ENCODE results near the gene GRM3. TPM values are rescaled to one million over a fixed set of nuclear protein-coding genes. Genes with fewer than 3 reads are reported as not detected.
"Not testable (repeated sequence)": the region's sequence is repeated elsewhere in the genome, so short reads cannot be mapped to it uniquely, and the experiment has no call there.

Gene GRM3
- total RNA-seq, result not detected
- long read RNA-seq, partial matches to known transcripts, result 0 of 1 reads
- long read RNA-seq, other reads (novel, unspliced or antisense), result 1 of 1 reads

DNA sequence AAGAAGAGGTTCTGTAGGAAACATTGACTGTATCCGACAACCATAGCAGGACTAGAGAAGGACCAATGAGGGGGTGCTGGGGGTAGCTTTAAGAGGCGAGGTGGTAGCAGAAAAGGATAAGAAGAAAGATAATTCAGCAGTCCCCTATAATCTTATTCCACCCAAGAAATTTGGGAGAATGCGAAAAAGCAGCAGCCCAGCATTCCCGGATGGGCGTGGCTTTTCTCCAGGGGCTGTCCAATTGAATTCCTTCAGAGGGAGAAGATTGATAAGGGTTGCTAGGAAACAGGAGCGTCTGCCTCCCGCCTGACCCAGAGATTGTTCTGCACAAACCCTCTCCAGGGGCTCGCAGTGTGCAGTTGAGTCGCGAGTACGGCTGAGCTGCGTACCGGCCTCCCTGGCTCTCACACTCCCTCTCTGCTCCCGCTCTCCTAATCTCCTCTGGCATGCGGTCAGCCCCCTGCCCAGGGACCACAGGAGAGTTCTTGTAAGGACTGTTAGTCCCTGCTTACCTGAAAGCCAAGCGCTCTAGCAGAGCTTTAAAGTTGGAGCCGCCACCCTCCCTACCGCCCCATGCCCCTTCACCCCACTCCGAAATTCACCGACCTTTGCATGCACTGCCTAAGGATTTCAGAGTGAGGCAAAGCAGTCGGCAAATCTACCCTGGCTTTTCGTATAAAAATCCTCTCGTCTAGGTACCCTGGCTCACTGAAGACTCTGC lies at the start of gene GRM3:
Gene GRM3 (plus strand): TSS at position 349 of the 721 bp plus-strand sequence. CDS start 121,237 bp downstream, outside the sequence.
- DNase-seq, result no peak
- intact Hi-C loops (cut with DNase I, micrococcal nuclease), result no loop called here
- no peak for ATAC-seq

- intact Hi-C loops (cut with DNase I, micrococcal nuclease), result no loop called here
- DNase-seq (peak in 1 of 2 donors; percentile 28), ATAC-seq (no peak)
Measured at GRCh38 chr7:86598311-86598710, 45.4 kb upstream of the GRM3 start.

GRCh38 chr7:86598721-86599120 lies 45.0 kb upstream of the GRM3 start:
- DNase-seq (no peak), ATAC-seq (no peak)
- intact Hi-C loops (cut with DNase I, micrococcal nuclease), result no loop called here

DNA sequence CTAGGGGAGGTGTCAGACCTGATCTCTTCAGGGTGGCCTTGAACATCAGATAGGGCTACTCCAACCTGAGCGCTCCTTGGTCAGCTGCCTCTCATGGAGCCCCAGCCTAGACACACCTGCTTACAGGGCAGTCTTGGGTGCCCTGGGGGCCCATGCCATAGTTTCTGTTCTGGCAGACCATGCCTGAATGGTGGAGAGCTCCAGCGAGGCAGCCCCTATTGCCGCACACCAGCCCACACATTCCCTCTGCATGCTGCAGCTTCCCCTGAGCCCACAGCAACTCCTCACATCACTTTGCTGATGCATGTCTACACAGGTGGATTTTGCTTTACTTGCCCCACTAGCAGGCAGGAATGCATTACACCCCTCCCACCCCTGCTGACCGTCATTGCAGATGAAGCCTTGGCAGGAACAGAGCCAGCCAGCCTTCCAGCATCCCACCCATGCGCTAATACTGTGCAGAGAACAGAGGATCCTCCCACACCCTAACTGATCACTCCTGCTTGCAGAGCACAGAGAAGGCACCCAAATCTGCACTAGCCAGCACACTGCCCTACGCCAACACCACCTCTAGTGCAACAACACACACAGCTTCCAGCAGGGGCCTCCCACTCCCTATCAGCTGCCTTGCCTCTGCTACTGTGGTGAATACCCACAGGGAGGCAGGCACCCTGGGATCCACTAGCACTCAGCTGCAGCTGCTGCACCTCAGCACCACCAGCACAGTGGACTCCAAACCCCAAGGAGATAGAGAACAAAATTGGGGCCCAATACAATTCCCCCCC lies 43.0 kb upstream of the GRM3 start:
- DNase-seq (no peak), ATAC-seq (no peak)
- intact Hi-C loops (cut with DNase I, micrococcal nuclease), result no loop called here

- intact Hi-C loops (cut with DNase I, micrococcal nuclease); DNase-seq; ATAC-seq: not testable (repeated sequence)
Measured at GRCh38 chr7:86615711-86616110, 28.0 kb upstream of the GRM3 start.

- ATAC-seq (no peak), DNase-seq (no peak)
- intact Hi-C loops (cut with DNase I, micrococcal nuclease), result no loop called here
Measured at GRCh38 chr7:86644282-86645224, 844 bp downstream of the GRM3 start.

DNA sequence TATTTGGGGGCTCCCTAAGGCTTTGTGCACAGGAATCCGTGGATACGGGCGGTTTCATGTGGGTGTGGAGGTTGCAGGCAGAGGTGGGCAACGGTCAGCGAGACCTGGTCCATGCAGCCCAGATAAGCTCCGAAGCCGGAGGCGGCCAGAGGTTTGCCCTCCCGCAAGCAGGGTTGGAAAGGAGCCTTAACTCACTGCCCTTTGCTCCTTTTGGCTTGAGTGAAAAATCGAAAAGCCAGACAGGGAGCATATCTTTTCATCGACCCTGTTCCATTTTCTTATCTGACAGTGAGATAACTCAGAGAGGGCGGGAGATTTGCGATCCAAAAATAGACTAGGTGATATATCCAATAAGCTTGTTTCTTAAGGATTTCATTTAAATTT lies 1.5 kb downstream of the GRM3 start:
- no peak for ATAC-seq
- intact Hi-C loops (cut with DNase I, micrococcal nuclease), result no loop called here
- DNase-seq, result no peak

GRCh38 chr7:86645676-86646276 lies 2.1 kb downstream of the GRM3 start:
- ATAC-seq (no peak), DNase-seq (no peak)
- intact Hi-C loops (cut with DNase I, micrococcal nuclease), result no loop called here

DNA sequence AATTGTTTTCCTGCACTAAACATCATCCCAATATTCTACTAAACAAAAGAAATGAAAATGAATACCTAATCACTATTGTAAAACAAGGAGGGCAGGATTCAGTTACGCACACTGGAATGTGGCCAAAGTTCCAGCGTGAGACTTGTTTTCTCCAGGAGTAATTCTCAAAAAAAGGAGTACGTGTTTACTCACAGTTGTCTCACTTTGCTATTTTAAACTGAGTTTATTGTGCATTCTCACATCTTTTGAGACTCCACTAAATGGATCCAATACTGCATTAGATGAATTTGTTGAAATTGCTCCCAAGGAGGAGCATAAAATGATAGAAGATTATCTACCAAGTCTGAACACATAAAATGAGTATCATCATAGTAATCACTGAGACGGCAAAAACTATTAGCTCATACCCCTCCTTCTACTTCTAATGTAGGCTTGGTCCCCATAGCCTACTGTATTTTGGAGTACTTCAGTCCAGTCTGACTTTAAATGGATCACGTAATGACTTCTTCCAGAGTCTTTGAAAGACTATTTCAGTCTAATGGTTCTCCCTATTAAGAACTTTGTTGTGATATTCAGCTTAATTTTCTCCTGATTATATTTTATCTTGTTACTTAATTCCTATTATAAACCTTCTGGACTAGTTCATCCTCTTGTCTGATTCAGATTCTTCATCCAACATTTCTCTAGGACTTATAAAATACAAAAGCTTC lies 3.8 kb downstream of the GRM3 start:
- ATAC-seq (no peak), DNase-seq (no peak)
- intact Hi-C loops (cut with DNase I, micrococcal nuclease), result no loop called here

GRCh38 chr7:86648169-86648568 lies 4.5 kb downstream of the GRM3 start:
- intact Hi-C loops (cut with DNase I, micrococcal nuclease), result no loop called here
- DNase-seq (no peak), ATAC-seq (no peak)

DNA sequence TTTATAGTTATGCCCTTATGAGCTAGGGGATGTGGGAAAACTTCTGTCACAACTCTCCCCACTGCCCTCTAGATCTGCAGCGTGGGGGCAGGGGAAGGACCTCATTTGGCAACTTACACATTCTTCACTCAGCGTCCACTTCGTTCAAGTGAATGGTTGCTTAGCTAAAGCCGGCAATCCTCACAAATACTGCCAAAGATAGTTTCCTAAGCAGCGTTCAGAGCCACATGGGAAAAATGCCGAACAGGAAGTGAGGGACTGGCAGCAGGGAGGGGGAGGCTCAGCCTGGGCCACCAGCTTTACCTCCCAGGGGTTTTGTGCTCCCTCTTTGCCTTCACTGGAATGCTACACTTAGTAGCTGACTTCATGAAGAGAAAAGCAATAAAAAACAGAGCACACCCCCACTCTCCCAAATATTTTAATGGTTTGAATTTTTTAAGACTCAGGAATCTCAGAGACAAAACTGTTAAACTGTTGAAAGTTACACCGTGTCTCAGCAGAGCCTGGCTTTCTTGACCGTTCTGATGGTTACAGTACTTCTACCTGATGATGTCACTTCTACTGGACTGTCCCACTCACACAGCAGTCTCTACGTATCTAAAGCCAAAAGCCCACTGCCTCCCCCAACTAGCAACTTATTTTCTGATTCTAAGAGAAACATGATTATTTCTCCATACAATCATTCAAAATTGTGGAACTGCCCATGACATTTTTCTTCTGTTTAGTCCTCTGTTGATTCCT lies 10.4 kb downstream of the GRM3 start:
- intact Hi-C loops (cut with DNase I, micrococcal nuclease), result no loop called here
- DNase-seq (no peak), ATAC-seq (no peak)

DNA sequence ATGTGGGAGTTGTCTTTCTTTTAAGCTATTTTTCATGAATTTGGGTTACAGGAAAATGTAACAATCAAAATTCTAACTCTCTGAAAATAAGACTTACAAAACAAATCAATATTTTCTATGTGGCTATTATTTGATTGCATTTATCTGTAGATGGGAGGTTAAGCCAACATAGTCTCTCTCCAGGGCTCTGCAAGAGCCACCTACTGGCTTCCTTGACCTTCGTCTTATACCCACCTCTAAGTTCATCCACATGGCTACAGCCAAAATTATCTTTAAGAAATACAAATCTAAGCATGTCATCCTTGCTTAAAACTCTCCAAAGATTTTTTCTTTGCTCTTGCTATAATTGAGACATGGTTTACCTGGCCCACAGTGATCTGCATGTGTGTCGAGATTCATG lies 14.2 kb downstream of the GRM3 start:
- DNase-seq (no peak), ATAC-seq (no peak)
- intact Hi-C loops (cut with DNase I, micrococcal nuclease), result no loop called here

DNA sequence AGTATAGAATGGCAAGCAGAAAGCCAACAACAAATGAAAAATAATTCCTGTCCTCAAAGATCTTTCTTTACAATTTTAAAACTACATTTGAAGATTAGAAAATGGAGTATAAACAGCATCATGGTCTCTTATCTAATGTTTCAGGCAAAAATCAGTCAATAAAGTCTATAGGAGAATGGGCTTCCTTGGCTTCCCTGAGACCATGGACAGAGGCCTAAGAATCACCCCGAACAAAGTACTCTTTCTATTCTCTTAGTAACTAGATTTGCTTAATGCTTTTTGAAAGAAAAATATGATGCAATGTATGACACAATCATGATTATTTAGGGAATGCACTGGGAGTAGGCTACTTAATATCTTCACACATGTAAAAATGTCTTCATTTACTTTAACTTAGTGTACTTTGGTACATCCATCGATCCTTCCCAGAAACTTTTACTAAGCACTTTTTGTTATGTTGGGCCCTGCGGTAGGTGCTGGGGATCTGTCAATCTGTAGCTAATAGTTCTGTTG lies 17.3 kb downstream of the GRM3 start:
- DNase-seq (no peak), ATAC-seq (no peak)
- intact Hi-C loops (cut with DNase I, micrococcal nuclease), result no loop called here

DNA sequence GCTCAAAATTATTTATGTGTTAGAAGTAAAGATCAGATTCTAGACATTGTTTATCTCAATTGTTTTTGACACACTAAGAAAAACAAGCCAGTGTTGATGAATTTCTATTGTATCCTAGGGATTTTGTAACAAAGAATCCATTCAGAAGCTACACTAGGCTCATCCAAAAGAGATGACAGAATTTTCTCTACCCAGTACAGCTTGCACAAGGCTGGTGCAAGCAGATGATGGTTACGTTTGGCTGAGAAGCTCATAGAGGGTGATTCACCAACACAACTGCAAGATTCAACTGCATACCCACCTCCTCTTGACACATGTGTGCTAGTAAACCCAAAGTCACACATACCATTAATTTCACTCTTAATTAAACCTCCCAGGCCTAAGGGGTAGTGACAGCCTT lies 20.8 kb downstream of the GRM3 start:
- intact Hi-C loops (cut with DNase I, micrococcal nuclease), result no loop called here
- ATAC-seq, result no peak
- no peak for DNase-seq

GRCh38 chr7:86664991-86665390 lies 21.3 kb downstream of the GRM3 start:
- no peak for DNase-seq
- intact Hi-C loops (cut with DNase I, micrococcal nuclease), result no loop called here
- ATAC-seq, result no peak

- no peak for ATAC-seq
- DNase-seq, result no peak
- intact Hi-C loops (cut with DNase I, micrococcal nuclease), result no loop called here
Measured at GRCh38 chr7:86665669-86666068, 22.0 kb downstream of the GRM3 start.

- intact Hi-C loops (cut with DNase I, micrococcal nuclease), result no loop called here
- DNase-seq (no peak), ATAC-seq (no peak)
Measured at GRCh38 chr7:86667732-86668131, 24.0 kb downstream of the GRM3 start.

Data from left colon (tissue), 2 donors.